Naive thymus-derived CD8-positive, alpha-beta T cell (primary cell): ENCODE results near the gene APLP2. TPM values are rescaled to one million over a fixed set of nuclear protein-coding genes. Genes with fewer than 3 reads are reported as not detected.
A peak's percentile ranks its signal among the peaks of the same experiment; 100 is the strongest.

Source experiments
- ATAC-seq, 2 donors: fragments of 150-1000 bp; cut with Tn5 transposase in 1 of 2; sonication (Bioruptor Pico), chemical (Tn5 transposase) in 1 of 2; 1 replicate in 1 of 2; 2 replicates in 1 of 2; pipeline ENCODE4 v1.10.0; 2021; ENCODE audit warnings: mild to moderate bottlenecking in 2 of 2, moderate library complexity in 2 of 2
- POLR2A ChIA-PET: fragments of 350-600 bp; sonication (Branson Sonifier 250); formaldehyde crosslinking; loops from one replicate; lab custom pipeline; 2021; ENCODE audit warnings: antibody characterized with exemption; lab: Charles Lee
- DNase-seq, 10 donors: peaks; one replicate each; pipeline versions ENCODE4 v3.0.0 to v3.0.0-alpha.2; 2020 to 2022
- H3K27ac Mint-ChIP-seq, 10 donors: one replicate each; pipeline ENCODE4 v1.8.0; 2020 to 2022; ENCODE audit warnings: mild to moderate bottlenecking in 10 of 10, mixed read lengths in 10 of 10, moderate library complexity in 4 of 10, inconsistent platforms in 1 of 10
- H3K27me3 Mint-ChIP-seq, 5 donors: one replicate each; pipeline ENCODE4 v1.8.0; 2021 to 2022; ENCODE audit warnings: mixed read lengths in 5 of 5
- H3K36me3 Mint-ChIP-seq, 3 donors: one replicate each; pipeline ENCODE4 v1.8.0; 2020 to 2022; ENCODE audit warnings: mixed read lengths in 3 of 3, mild to moderate bottlenecking in 2 of 3, inconsistent platforms in 1 of 3
- H3K4me1 Mint-ChIP-seq, 4 donors: one replicate each; pipeline ENCODE4 v1.8.0; 2021 to 2022; ENCODE audit warnings: mixed read lengths in 4 of 4
- H3K4me3 Mint-ChIP-seq, 10 donors: one replicate each; pipeline ENCODE4 v1.8.0; 2020 to 2022; ENCODE audit warnings: mild to moderate bottlenecking in 10 of 10, mixed read lengths in 10 of 10, moderate library complexity in 6 of 10, inconsistent platforms in 1 of 10
- H3K9me3 Mint-ChIP-seq, 9 donors: one replicate each; pipeline ENCODE4 v1.8.0; 2020 to 2022; ENCODE audit warnings: mixed read lengths in 9 of 9, mild to moderate bottlenecking in 3 of 9, inconsistent platforms in 1 of 9, moderate library complexity in 1 of 9
- polyA plus RNA-seq, 3 donors: library from polyadenylated mRNA; unstranded; fragments of 300-500 nt; fragmentation: Illumina TruSeq; gene quantifications; one replicate each; pipeline ENCODE4 v1.2.3, GENCODE V29; 2021
- total RNA-seq, 8 experiments: library from RNA in 2 of 8; stranded (reverse) in 2 of 8; gene quantifications; one replicate each; pipeline ENCODE4 v1.2.3 and lab custom pipeline; 2021 to 2026

APLP2 gene
- total and polyA plus RNA-seq, 5 experiments from 2014 or later, result 26.2 to 54.4 (median 35.1) TPM

- ATAC-seq, result no peak
- Mint-ChIP-seq H3K4me1 (peaks cover 0 to 2% (median 0%) of the 10 kb centered on the region in 4 donors), H3K36me3 (no peaks in the 10 kb centered on the region), H3K4me3 (no peak overlapping the region), H3K27ac (no peak overlapping the region), H3K27me3 (peaks cover 6 to 23% (median 14%) of the 10 kb centered on the region in 5 donors), H3K9me3 (no peaks in the 10 kb centered on the region)
- DNase-seq, result no peak
- POLR2A ChIA-PET, result no interaction called here
Measured at GRCh38 chr11:130037881-130038585, 31.7 kb upstream of the APLP2 start.

GRCh38 chr11:130040281-130040940 lies 29.3 kb upstream of the APLP2 start:
- POLR2A ChIA-PET, result no interaction called here
- DNase-seq, result no peak

GRCh38 chr11:130042093-130042591 lies 27.6 kb upstream of the APLP2 start:
- H3K27ac Mint-ChIP-seq, result no peak overlapping the region
- no peaks in the 10 kb centered on the region for H3K9me3 Mint-ChIP-seq
- no peak overlapping the region for H3K4me3 Mint-ChIP-seq
- DNase-seq (no peak), ATAC-seq (no peak)
- H3K36me3 Mint-ChIP-seq, result no peaks in the 10 kb centered on the region
- POLR2A ChIA-PET, result no interaction called here
- peaks cover 0 to 6% (median 2%) of the 10 kb centered on the region in 4 donors for H3K4me1 Mint-ChIP-seq
- H3K27me3 Mint-ChIP-seq, result peaks cover 0 to 33% (median 14%) of the 10 kb centered on the region in 5 donors

More at GRCh38 chr11:130040281-130040940, 29.3 kb upstream of the APLP2 start:
- Mint-ChIP-seq H3K9me3 (no peaks in the 10 kb centered on the region), H3K4me1 (peaks cover 0 to 6% (median 2%) of the 10 kb centered on the region in 4 donors), H3K36me3 (no peaks in the 10 kb centered on the region), H3K27me3 (peaks cover 5 to 33% (median 16%) of the 10 kb centered on the region in 5 donors), H3K27ac (no peak overlapping the region), H3K4me3 (no peak overlapping the region)
- no peak for ATAC-seq

GRCh38 chr11:130043575-130043974 lies 26.1 kb upstream of the APLP2 start:
- Mint-ChIP-seq H3K4me3 (peak overlapping the region in 1 of 10 donors; percentile 5), H3K4me1 (peaks cover 0 to 6% (median 2%) of the 10 kb centered on the region in 4 donors), H3K36me3 (no peaks in the 10 kb centered on the region), H3K27me3 (peaks cover 0 to 25% (median 10%) of the 10 kb centered on the region in 5 donors), H3K27ac (peak overlapping the region in 2 of 10 donors; percentile 44 to 58), H3K9me3 (no peaks in the 10 kb centered on the region)
- ATAC-seq (no peak), DNase-seq (no peak)
- POLR2A ChIA-PET, result no interaction called here

- DNase-seq, result no peak
- peaks cover 0 to 6% (median 2%) of the 10 kb centered on the region in 4 donors for H3K4me1 Mint-ChIP-seq
- H3K36me3 Mint-ChIP-seq, result no peaks in the 10 kb centered on the region
- H3K4me3 Mint-ChIP-seq, result no peak overlapping the region
- POLR2A ChIA-PET, result interaction anchor here (1.0 kb wide), 1 partner anchor 45 kb away, joined by 3 read pairs; the partner anchor contains the start of gene PRDM10
- no peak overlapping the region for H3K27ac Mint-ChIP-seq
- no peaks in the 10 kb centered on the region for H3K9me3 Mint-ChIP-seq
- no peak for ATAC-seq
- peaks cover 0 to 19% (median 7%) of the 10 kb centered on the region in 5 donors for H3K27me3 Mint-ChIP-seq
Measured at GRCh38 chr11:130047141-130047540, 22.6 kb upstream of the APLP2 start.

- H3K27ac Mint-ChIP-seq, result no peak overlapping the region
- POLR2A ChIA-PET, result no interaction called here
Measured at GRCh38 chr11:130049328-130049771, 20.3 kb upstream of the APLP2 start.

GRCh38 chr11:130050257-130050656 lies 19.4 kb upstream of the APLP2 start:
- DNase-seq, result no peak
- Mint-ChIP-seq H3K4me1 (no peaks in the 10 kb centered on the region), H3K27me3 (peaks cover 0 to 4% (median 3%) of the 10 kb centered on the region in 5 donors), H3K4me3 (no peak overlapping the region), H3K27ac (no peak overlapping the region), H3K9me3 (peaks cover 0 to 7% (median 0%) of the 10 kb centered on the region in 9 donors), H3K36me3 (no peaks in the 10 kb centered on the region)
- no peak for ATAC-seq
- POLR2A ChIA-PET, result no interaction called here

More at GRCh38 chr11:130049328-130049771, 20.3 kb upstream of the APLP2 start:
- Mint-ChIP-seq H3K4me1 (no peaks in the 10 kb centered on the region), H3K27me3 (peaks cover 0 to 4% (median 0%) of the 10 kb centered on the region in 5 donors), H3K9me3 (peaks cover 0 to 5% (median 0%) of the 10 kb centered on the region in 9 donors), H3K36me3 (no peaks in the 10 kb centered on the region), H3K4me3 (no peak overlapping the region)
- DNase-seq, result no peak
- no peak for ATAC-seq

GRCh38 chr11:130051082-130051481 lies 18.6 kb upstream of the APLP2 start:
- no peak for DNase-seq
- peaks cover 0 to 7% (median 0%) of the 10 kb centered on the region in 9 donors for H3K9me3 Mint-ChIP-seq
- no peak overlapping the region for H3K4me3 Mint-ChIP-seq
- H3K27me3 Mint-ChIP-seq, result peaks cover 0 to 9% (median 3%) of the 10 kb centered on the region in 5 donors
- no peaks in the 10 kb centered on the region for H3K36me3 Mint-ChIP-seq
- POLR2A ChIA-PET, result no interaction called here
- ATAC-seq, result no peak
- H3K4me1 Mint-ChIP-seq, result no peaks in the 10 kb centered on the region
- no peak overlapping the region for H3K27ac Mint-ChIP-seq

- Mint-ChIP-seq H3K4me3 (no peak overlapping the region), H3K27ac (no peak overlapping the region), H3K9me3 (peaks cover 0 to 7% (median 0%) of the 10 kb centered on the region in 9 donors), H3K27me3 (peaks cover 4 to 12% (median 8%) of the 10 kb centered on the region in 5 donors), H3K36me3 (no peaks in the 10 kb centered on the region), H3K4me1 (no peaks in the 10 kb centered on the region)
- no peak for ATAC-seq
- POLR2A ChIA-PET, result no interaction called here
- no peak for DNase-seq
Measured at GRCh38 chr11:130052567-130052966, 17.1 kb upstream of the APLP2 start.

- Mint-ChIP-seq H3K9me3 (peaks cover 0 to 7% (median 0%) of the 10 kb centered on the region in 9 donors), H3K27me3 (peaks cover 8 to 22% (median 15%) of the 10 kb centered on the region in 5 donors), H3K4me3 (no peak overlapping the region), H3K36me3 (no peaks in the 10 kb centered on the region), H3K4me1 (no peaks in the 10 kb centered on the region), H3K27ac (no peak overlapping the region)
- ATAC-seq (no peak), DNase-seq (no peak)
- POLR2A ChIA-PET, result no interaction called here
Measured at GRCh38 chr11:130054966-130055365, 14.7 kb upstream of the APLP2 start.

- no peak overlapping the region for H3K27ac Mint-ChIP-seq
- no peaks in the 10 kb centered on the region for H3K4me1 Mint-ChIP-seq
- H3K9me3 Mint-ChIP-seq, result peaks cover 0 to 7% (median 0%) of the 10 kb centered on the region in 9 donors
- peaks cover 8 to 25% (median 19%) of the 10 kb centered on the region in 5 donors for H3K27me3 Mint-ChIP-seq
- no peaks in the 10 kb centered on the region for H3K36me3 Mint-ChIP-seq
- no peak overlapping the region for H3K4me3 Mint-ChIP-seq
- POLR2A ChIA-PET, result no interaction called here
- ATAC-seq (no peak), DNase-seq (no peak)
Measured at GRCh38 chr11:130055617-130056016, 14.1 kb upstream of the APLP2 start.

- POLR2A ChIA-PET, result interaction anchor here (0.6 kb wide), 1 partner anchor 322 kb away, joined by 3 read pairs; no protein-coding TSS in a partner anchor
- peaks cover 0 to 2% (median 0%) of the 10 kb centered on the region in 9 donors for H3K9me3 Mint-ChIP-seq
Measured at GRCh38 chr11:130061017-130061416, 8.7 kb upstream of the APLP2 start.

More at GRCh38 chr11:130061017-130061416, 8.7 kb upstream of the APLP2 start:
- Mint-ChIP-seq H3K4me3 (no peak overlapping the region), H3K27ac (no peak overlapping the region), H3K36me3 (no peaks in the 10 kb centered on the region), H3K27me3 (peaks cover 22 to 49% (median 31%) of the 10 kb centered on the region in 5 donors), H3K4me1 (peaks cover 0 to 5% (median 0%) of the 10 kb centered on the region in 4 donors)
- ATAC-seq (no peak), DNase-seq (no peak)
